ACC112 (cell line): Measurements from ENCODE around the gene SCO2.

Source experiments
- H2AFZ ChIP-seq: fragments of 200-600 bp; sonication (generic); one replicate; pipeline ENCODE4 v1.6.0; 2017; ENCODE audit warnings: antibody characterized with exemption, low read length; ENCODE audit not compliant: unreplicated experiment
- H3K27ac ChIP-seq: fragments of 200-600 bp; sonication (generic); 2 replicates; pipeline ENCODE4 v1.5.1; 2014; ENCODE audit warnings: low read depth, mild to moderate bottlenecking, antibody characterized with exemption, low read length, moderate library complexity
- H3K27me3 ChIP-seq: fragments of 200-600 bp; sonication (generic); 2 replicates; pipeline ENCODE4 v1.6.1; 2014; ENCODE audit warnings: mild to moderate bottlenecking, antibody characterized with exemption, low read length, moderate library complexity, mixed read lengths; ENCODE audit not compliant: insufficient read depth
- H3K36me3 ChIP-seq: fragments of 200-600 bp; sonication (generic); 2 replicates; pipeline ENCODE4 v1.6.1; 2016; ENCODE audit warnings: mild to moderate bottlenecking, antibody characterized with exemption, low read length, moderate library complexity, mixed read lengths; ENCODE audit not compliant: insufficient read depth
- H3K4me1 ChIP-seq: fragments of 200-600 bp; sonication (generic); one replicate; pipeline ENCODE4 v1.6.1; 2016; ENCODE audit warnings: low read length, mixed read lengths; ENCODE audit not compliant: insufficient read depth, unreplicated experiment, control insufficient read depth
- H3K4me3 ChIP-seq: fragments of 200-600 bp; sonication (generic); 2 replicates; pipeline ENCODE4 v1.5.1; 2014; ENCODE audit warnings: mild to moderate bottlenecking, low read depth, low read length
- H3K79me2 ChIP-seq: fragments of 200-600 bp; sonication (generic); one replicate; pipeline ENCODE4 v1.6.0; 2016; ENCODE audit warnings: low read length; ENCODE audit not compliant: control insufficient read depth, unreplicated experiment, insufficient read depth

Gene SCO2

DNA sequence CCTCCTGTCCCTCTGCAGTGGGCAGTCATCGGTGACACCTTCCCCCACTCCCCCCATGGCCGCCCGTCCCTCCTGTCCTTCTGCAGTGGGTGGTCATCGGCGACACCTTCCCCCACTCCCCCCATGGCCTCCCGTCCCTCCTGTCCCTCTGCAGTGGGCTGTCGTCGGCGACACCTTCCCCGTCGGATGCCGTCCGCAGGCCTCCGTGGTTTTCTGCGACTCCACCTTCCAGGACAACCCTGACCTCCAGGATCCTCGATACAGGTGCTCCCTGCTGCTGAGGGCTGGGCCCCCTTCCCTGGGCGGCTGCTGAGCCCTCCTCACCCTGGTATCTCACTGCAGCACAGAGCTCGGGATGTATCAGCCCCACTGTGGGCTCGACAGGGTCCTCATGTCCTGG is 36.5 kb downstream of the SCO2 start:
- H3K27me3 ChIP-seq, result no peaks in the 10 kb centered on the region
- no peaks in the 10 kb centered on the region for H3K79me2 ChIP-seq
- H3K4me1 ChIP-seq, result no peaks in the 10 kb centered on the region
- no peak overlapping the region for H2AFZ ChIP-seq
- no peak overlapping the region for H3K4me3 ChIP-seq
- no peak overlapping the region for H3K27ac ChIP-seq
- H3K36me3 ChIP-seq, result no peaks in the 10 kb centered on the region

DNA sequence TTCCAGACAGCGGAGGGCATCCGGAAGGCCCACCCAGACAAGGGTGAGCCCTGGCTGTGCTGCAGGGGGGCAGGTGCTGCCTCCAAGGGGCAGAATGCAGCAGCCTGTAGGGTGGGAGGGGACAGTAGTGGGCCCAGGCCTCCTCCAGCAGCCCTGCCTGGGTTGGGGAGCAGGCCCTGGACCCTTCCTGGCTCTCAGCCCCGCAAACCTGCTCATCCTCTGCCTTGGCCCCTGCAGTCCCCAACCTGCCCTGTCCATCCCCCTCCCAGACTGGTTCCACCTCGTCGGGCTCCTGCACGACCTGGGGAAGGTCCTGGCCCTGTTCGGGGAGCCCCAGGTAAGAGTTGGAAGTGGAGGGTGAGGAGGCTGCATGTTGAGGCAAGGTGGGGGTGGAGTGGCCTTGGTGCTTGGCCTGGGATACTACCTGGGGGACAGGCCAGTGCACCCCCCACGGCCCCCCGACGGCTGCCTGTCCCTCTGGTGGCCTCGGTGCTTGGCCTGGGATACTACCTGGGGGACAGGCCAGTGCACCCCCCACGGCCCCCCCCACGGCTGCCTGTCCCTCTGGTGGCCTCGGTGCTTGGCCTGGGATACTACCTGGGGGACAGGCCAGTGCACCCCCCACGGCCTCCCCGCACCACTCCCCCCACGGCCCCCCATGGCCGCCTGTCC is 37.3 kb downstream of the SCO2 start:
- Histone ChIP-seq H2AFZ (no peak overlapping the region), H3K79me2 (no peaks in the 10 kb centered on the region), H3K27me3 (no peaks in the 10 kb centered on the region), H3K27ac (no peak overlapping the region), H3K4me3 (no peak overlapping the region), H3K36me3 (no peaks in the 10 kb centered on the region), H3K4me1 (no peaks in the 10 kb centered on the region)

DNA sequence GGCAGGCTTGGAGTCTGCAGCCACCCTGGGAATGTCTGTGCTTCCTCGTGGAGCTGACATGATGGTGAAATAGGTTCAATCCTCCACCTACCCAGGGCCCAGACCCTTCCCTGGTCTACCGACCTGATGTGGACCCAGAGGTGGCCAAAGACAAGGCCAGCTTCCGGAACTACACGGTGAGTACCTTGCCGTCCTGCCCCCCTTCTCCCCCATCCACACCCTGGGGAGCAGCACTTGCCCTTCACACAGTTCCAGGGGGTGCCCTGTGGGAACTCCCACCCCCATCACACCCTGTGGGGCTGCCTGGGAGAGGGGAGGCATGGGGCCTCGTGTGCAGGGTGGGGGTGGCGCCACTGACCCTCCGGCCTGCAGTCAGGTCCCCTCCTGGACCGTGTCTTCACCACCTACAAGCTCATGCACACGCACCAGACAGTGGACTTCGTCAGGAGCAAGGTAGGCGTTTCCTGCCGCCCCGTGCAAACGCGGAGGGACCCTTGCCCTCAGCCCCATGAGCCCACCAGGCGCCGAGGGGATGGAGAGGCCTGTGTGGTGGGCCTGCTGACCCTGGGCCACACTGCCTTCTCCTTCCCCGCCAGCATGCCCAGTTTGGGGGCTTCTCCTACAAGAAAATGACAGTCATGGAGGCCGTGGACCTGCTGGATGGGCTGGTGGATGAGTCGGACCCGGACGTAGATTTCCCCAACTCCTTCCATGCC is 38.0 kb downstream of the SCO2 start:
- Histone ChIP-seq H3K27ac (no peak overlapping the region), H3K79me2 (no peaks in the 10 kb centered on the region), H3K4me1 (no peaks in the 10 kb centered on the region), H3K36me3 (no peaks in the 10 kb centered on the region), H3K27me3 (no peaks in the 10 kb centered on the region; the same call in 1 of the 2 replicates), H3K4me3 (no peak overlapping the region), H2AFZ (no peak overlapping the region)

DNA sequence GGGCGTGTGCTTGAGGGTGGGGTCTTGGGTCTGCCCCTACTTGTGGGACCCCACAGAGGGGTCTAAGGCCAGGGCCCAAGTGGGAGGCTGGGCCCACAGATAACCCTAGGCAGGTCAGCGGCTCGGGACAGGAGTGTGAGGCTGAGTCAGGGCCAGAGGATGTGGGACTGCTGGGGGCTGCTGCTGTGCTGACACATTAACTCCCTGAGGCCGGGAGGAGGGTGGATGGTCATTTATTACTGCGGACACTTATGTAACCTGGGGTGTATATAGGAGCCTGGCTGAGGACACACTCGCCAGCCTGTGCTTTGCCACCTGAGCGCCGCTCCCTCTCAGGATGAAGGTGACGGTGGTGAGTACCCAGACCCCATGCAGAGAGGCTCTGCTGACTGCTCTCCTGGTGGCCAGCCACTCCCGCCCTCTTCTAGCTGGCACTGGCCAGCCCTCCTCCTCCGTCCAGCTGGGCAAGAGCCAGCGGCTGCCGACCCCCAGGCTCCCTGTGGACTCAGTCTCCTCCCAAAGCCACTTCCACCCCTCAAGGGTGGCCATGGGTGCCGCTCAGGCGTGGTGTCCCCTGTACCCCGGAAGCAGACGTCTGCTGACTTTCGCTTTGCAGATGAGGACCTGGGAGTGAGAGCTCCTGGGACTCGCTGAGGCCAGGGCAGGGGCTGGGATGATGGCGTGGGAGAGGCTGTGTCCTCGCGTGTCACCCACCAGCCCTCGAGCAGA is 38.7 kb downstream of the SCO2 start, which contains the start of gene MIOX:
Gene MIOX (plus strand): TSS at position 299 of the 729 bp plus-strand sequence. CDS start 39 bp downstream, at position 338.
- Histone ChIP-seq H3K27ac (no peak within 1 kb of the TSS), H3K4me1 (no peaks in the 10 kb centered on the region), H3K4me3 (no peak within 1 kb of the TSS)

DNA sequence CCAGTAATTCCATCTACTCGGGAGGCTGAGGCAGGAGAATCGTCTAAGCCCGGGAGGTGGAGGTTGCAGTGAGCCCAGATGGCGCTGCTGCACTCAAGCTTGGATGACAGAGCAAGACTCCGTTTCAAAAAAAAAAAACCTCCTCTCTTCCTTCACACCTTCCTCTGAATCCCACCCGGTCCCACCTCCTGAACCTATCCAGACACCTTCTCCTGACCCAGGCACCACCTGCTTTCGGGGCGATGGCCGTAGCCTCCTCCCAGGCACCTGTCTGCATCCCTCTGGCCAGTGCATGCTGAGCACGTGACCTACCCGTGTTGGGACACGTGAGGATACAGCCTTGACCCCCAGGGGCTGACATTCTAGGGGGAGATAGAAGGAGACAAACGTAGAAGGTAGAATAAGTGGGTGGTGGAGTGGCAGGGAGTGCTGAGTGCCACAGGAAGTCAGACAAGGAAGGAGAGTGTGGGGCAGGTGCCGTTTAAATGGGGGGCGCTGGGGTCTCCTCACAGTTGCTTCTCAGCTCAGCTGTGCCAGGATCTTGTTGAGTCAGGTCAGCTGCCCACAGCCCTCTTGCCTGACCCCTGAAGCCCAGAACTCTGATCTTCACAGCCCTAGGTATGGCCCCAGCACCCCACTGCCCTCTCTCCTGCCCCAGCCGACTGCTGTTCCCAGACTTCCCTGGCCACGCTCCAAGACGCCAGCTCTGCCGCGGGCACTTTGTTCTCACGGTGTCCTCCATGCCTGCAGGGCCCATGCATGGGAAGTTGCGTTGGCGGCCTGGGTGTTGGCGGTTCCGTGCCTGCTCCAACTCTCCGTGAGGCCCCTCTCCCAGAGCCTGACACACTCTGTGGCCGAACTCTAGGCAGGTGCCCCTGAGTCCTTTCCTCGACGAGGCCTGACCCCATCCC is 39.9 kb downstream of the SCO2 start:
- no peaks in the 10 kb centered on the region for H3K36me3 ChIP-seq
- no peaks in the 10 kb centered on the region for H3K79me2 ChIP-seq
- H3K27me3 ChIP-seq, result peaks cover 7% of the 10 kb centered on the region
- H2AFZ ChIP-seq, result no peak overlapping the region
- no peak overlapping the region for H3K4me3 ChIP-seq
- H3K4me1 ChIP-seq, result no peaks in the 10 kb centered on the region
- H3K27ac ChIP-seq, result no peak overlapping the region

More for the DNA sequence above, 38.7 kb downstream of the SCO2 start, which contains the start of gene MIOX:
- no peak within 1 kb of the TSS for H2AFZ ChIP-seq
- no peaks in the 10 kb centered on the region for H3K79me2 ChIP-seq
- peaks cover 5% of the 10 kb centered on the region for H3K27me3 ChIP-seq
- H3K36me3 ChIP-seq, result no peaks in the 10 kb centered on the region

DNA sequence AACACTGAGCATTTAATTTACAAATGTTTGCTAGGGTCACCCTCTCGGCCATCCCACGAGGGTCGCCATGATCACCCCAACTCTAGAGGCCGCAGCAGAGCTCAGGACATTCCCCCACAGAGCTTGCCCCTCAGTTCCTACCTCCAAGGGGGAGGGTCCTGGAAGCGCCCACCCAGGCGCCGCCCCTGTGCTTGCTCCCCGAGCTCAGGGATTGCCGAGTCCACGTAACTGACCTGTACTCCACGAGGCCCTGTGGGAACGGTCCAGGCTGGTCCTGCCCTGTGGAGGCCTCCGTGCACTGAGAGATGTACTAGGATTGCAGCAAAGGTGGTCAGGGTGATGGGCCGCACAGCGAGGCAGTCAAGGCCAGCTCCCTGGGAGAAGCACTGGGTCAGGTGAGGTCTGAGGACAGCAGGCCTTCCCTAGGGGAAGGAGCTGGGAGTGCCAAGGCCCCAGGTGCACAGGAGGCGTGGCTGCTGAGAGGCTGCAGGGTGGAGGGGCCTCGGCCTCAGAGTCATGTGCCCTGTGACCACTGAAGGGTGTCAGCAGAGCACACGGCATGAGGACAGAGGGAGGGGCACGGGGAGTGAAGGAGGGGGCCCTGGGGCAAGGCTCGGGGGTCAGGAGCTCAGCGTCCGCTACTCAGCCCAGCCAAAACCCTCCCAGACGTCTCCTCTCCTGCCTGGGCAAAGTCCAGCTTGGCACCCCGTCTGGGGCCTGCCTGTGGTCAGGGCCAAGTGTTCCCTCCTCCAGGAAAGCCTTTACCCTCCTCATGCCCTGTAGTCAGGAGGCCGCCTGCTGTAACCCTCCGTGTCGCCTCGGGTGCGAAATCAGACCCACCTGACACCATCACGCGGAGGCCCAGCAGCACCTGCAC is 41.2 kb downstream of the SCO2 start:
- Histone ChIP-seq H3K4me1 (no peaks in the 10 kb centered on the region), H2AFZ (no peak overlapping the region), H3K4me3 (no peak overlapping the region), H3K79me2 (no peaks in the 10 kb centered on the region), H3K27me3 (peaks cover 7% of the 10 kb centered on the region), H3K27ac (no peak overlapping the region), H3K36me3 (no peaks in the 10 kb centered on the region)

DNA sequence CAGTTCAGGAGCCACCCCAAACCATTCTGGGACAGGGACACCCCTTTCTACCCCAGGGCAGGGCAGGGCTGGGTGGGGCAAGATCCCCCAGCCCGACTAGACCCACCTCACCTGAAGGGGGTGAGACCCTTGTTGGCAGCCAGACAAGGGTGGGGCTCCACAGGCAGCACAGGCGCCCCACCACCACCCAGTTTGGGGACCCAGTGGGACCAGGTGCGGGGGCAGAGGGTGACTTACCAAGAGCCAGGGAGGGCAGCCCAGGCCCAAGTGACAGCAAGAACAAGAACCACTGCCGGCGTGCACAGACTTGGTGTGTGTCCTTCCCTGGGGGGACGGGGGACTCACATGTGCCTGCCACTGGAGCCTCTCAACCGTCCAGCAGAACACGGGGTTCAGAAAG is 41.8 kb downstream of the SCO2 start:
- Histone ChIP-seq H3K27ac (no peak overlapping the region), H3K36me3 (no peaks in the 10 kb centered on the region), H3K27me3 (peaks cover 7% of the 10 kb centered on the region), H3K79me2 (no peaks in the 10 kb centered on the region), H2AFZ (no peak overlapping the region), H3K4me1 (no peaks in the 10 kb centered on the region), H3K4me3 (no peak overlapping the region)

DNA sequence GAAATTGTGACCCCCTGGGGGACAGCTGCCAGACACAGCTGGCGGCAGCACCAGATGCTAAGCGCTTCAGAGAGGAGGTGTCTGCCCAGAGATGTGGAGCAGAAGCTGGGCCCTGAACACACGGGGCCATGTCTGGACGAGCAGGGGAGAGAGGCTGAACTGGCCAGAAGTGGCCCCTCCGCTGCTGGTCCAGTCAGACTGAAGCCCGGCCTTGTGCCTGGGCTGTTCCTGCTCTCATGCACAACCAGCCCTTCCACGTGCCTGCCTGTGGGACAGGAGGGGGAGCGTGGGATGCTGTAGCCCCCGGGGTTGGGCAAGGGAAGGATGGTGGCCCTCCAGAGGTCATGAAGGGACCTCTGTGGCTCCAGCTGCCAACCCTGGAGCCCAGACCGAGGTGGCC is 42.3 kb downstream of the SCO2 start:
- Histone ChIP-seq H2AFZ (no peak overlapping the region), H3K4me3 (no peak overlapping the region), H3K27me3 (peaks cover 7% of the 10 kb centered on the region), H3K36me3 (no peaks in the 10 kb centered on the region), H3K4me1 (no peaks in the 10 kb centered on the region), H3K27ac (no peak overlapping the region), H3K79me2 (no peaks in the 10 kb centered on the region)

DNA sequence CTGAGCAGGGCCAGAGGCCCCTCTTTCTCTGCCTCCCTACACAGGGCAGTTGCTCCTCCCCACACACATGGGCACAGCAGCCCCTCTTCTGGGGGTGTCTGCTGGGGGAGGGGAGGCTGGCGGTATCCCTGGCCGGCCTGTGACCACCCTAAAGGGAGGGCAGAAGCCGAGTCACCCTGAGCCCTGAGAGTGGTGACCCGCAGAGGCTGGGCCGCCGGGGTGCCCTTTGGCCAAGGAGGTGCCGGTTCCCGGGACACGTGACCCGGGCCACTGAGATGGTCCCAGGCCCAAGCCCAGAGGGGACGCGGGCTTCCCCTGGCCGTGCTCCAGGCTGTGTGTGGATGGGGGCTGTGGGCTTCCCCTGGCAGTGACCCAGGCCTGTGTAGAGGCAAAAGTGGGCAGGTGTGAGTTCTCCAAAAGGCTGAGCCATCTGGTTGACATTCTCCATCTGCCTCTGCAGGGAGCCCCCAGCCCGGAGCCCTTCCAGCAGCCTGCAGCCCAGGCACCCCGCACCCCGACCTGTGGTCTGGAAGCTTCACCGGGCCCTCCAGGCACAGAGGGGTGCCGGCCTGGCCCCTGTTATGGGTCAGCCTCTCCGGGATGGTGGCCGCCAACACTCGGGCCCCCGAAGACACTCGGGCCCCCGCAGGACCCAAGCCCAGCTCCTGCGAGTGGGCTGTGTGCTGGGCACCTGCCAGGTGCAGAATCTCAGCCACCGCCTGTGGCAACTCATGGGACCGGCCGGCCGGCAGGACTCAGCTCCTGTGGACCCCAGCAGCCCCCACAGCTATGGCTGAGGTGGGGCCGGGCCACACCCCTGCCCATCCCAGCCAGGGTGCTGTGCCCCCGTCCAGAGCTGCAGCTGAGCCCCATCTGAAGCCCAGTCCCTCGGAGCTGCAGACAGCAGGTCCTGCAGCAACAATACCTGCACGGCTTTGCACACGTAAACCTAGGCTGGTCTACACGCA is 43.0 kb downstream of the SCO2 start:
- Histone ChIP-seq H3K79me2 (no peaks in the 10 kb centered on the region), H3K36me3 (no peaks in the 10 kb centered on the region), H3K4me3 (peak overlapping the region; percentile 68), H3K4me1 (no peaks in the 10 kb centered on the region), H3K27ac (no peak overlapping the region), H3K27me3 (peaks cover 7% of the 10 kb centered on the region), H2AFZ (no peak overlapping the region)
